22Rv1 (cell line): ENCODE results near the gene ETV4.

ENCODE experiments used
- ZFX ChIP-seq: fragments of 450-650 bp; IDR thresholded peaks from 2 replicates; pipeline ENCODE4 v1.6.1; 2017; ENCODE audit warnings: antibody characterized with exemption, borderline replicate concordance
- TF ChIP-seq, protein P1 (sequence below): fragments of 450-650 bp; IDR thresholded peaks from 2 replicates; pipeline ENCODE4 v1.5.1; 2017; ENCODE audit warnings: mild to moderate bottlenecking

DNA sequence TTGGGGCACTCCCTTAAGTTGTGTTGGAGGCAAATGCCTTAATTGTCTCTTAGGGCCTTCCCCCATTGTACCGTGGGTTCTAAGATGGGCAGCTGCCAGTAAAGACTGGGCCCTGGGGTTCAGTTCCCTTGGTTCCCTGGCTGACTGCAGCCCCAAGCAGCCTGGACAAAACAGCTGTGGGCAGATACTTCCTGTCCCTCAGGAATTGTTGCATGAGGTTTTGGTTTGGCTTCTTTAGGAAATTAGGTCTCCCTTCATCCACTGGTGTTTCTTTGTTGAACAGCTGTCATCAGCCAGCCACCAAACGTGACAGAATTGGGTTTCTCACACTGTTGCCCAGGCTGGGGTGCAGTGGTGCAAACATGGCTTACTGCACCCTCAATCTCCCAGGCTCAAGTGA, 42.0 kb upstream of the ETV4 start:
- TF ChIP-seq, protein P1, sequence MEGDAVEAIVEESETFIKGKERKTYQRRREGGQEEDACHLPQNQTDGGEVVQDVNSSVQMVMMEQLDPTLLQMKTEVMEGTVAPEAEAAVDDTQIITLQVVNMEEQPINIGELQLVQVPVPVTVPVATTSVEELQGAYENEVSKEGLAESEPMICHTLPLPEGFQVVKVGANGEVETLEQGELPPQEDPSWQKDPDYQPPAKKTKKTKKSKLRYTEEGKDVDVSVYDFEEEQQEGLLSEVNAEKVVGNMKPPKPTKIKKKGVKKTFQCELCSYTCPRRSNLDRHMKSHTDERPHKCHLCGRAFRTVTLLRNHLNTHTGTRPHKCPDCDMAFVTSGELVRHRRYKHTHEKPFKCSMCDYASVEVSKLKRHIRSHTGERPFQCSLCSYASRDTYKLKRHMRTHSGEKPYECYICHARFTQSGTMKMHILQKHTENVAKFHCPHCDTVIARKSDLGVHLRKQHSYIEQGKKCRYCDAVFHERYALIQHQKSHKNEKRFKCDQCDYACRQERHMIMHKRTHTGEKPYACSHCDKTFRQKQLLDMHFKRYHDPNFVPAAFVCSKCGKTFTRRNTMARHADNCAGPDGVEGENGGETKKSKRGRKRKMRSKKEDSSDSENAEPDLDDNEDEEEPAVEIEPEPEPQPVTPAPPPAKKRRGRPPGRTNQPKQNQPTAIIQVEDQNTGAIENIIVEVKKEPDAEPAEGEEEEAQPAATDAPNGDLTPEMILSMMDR, result no peak
- no peak for TF ChIP-seq ZFX
